ENCODE data around the gene TLCD2. TPM values are rescaled to one million over a fixed set of nuclear protein-coding genes. Genes with fewer than 3 reads are reported as not detected.

TLCD2 gene
- total and polyA plus RNA-seq, 9 of the 15 experiments (the other 6 are each of a cell fraction or from before 2014, with no cell fraction given), result 0.10 to 0.89 (median 0.58) TPM

DNA sequence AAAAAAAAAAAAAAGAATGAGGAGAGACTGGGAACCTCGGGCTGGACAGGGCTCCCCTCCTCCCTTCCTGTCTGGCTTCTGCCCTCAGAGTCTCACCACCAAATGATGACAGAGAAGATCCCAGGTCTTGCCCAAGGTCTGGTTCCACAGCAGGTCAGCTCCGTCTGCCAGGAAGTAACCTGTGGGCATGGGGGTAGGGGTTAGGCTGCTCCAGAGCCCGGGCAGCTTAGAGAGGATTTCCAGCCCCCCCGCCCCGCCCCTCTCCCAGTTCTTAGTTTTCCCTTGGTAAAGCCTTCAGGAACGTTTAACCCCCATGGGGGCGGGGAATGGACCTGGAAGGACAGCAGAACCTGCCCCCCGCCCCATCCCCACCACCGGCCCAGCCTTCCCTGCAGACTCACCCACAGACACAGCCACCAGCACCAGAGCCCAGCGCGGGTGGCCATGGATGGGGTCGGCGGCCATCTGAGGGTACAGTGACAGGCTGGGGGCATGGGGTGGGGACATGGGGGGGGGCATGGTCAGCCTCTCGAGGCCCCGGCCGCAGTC, 700 bp downstream of the TLCD2 start:
- Histone ChIP-seq H3K4me3 (peak overlapping the region; percentile 53), H3K9me1 (ENCODE audit: control insufficient read depth, insufficient read depth, low read length) (no peaks in the 10 kb centered on the region), H3K9me3 (replicated peaks; ENCODE audit: control insufficient read depth, insufficient read depth, low read depth, low read length) (no peaks in the 10 kb centered on the region), H2AFZ (ENCODE audit: low read depth, low read length) (no peak overlapping the region), H3K36me3 (ENCODE audit: control insufficient read depth, insufficient read depth, low read length) (peaks cover 25% of the 10 kb centered on the region; the same call in 2 of the 3 replicates), H3K4me1 (replicated peaks in 1 of 2; ENCODE audit: control insufficient read depth in 2 of 2, insufficient read depth in 2 of 2, low read length in 2 of 2) (peaks cover 36 to 63% of the 10 kb centered on the region in 2 experiments), H3K27ac (ENCODE audit: extremely low read depth, low read depth, low read length) (no peak overlapping the region), H3K4me2 (ENCODE audit: insufficient read depth, low read length) (no peak overlapping the region), H3K9ac (ENCODE audit: insufficient read depth in 1 of 2, low read depth in 2 of 2, low read length in 2 of 2) (peak overlapping the region in 1 of 2 experiments; percentile 92; a peak in 1 of 4 replicates), H4K20me1 (replicated peaks; ENCODE audit: control insufficient read depth, insufficient read depth, low read length) (no peaks in the 10 kb centered on the region), H3K27me3 (ENCODE audit: control insufficient read depth in 2 of 2, insufficient read depth in 2 of 2, low read length in 2 of 2) (no peaks in the 10 kb centered on the region), H3K79me2 (ENCODE audit: control insufficient read depth, insufficient read depth, low read length) (peaks cover 28% of the 10 kb centered on the region)
- TF ChIP-seq SMC3 (conservative IDR thresholded peaks at IDR 0.05; ENCODE audit: insufficient read depth, low read depth, low read length) (no peak), ZNF561 (CRISPR knock-in tag; conservative IDR thresholded peaks at IDR 0.05) (no peak), NR4A1 (CRISPR knock-in tag; IDR thresholded peaks at IDR 0.05) (no peak), NR4A1 (tag; IDR thresholded peaks at IDR 0.05) (no peak), THRAP3 (IDR thresholded peaks at IDR 0.05; ENCODE audit: borderline replicate concordance) (no peak), ZNF263 (CRISPR knock-in tag; IDR thresholded peaks at IDR 0.05; ENCODE audit: borderline replicate concordance) (no peak), CCNT2 (IDR thresholded peaks at IDR 0.05; ENCODE audit: borderline replicate concordance, extremely low read depth, insufficient read length, low read depth, low read length) (no peak), SMAD4 (CRISPR knock-in tag; conservative IDR thresholded peaks at IDR 0.05) (no peak), TCF7 (IDR thresholded peaks at IDR 0.05; ENCODE audit: borderline replicate concordance) (no peak), ERF (CRISPR knock-in tag; IDR thresholded peaks at IDR 0.05) (no peak), KAT8 (IDR thresholded peaks at IDR 0.05; ENCODE audit: low read depth) (no peak), HDAC6 (IDR thresholded peaks at IDR 0.05; ENCODE audit: low read depth, low read length) (no peak), SIX5 (IDR thresholded peaks at IDR 0.05; ENCODE audit: borderline replicate concordance in 1 of 2, insufficient read depth in 1 of 2, low read depth in 1 of 2, low read length in 2 of 2) (no peak)
- ATAC-seq (no peak), FAIRE-seq (no peak), DNase-seq (ENCODE audit: extremely low read depth in 1 of 4, low spot score in 3 of 4) (no peak)
- BruUV-seq (replicated peaks), result no TSS peak
- intact Hi-C loops (cut with micrococcal nuclease) (no loop called here), in situ Hi-C loops (cut with MboI) (no loop called here)
- WGBS (ENCODE audit: insufficient coverage, low coverage, missing lambda C conversion rate), result 61% methylated on average over 5 of the region's 16 CpGs
- ChIA-PET CTCF (ENCODE audit: low intra/inter-chr PET ratio) (no interaction called here), POLR2A (no interaction called here)
